Mesenchymal stem cell (in vitro differentiated cells and primary cell): Measurements from ENCODE around the gene LRRC8B.
"Not testable (repeated sequence)": the region's sequence is repeated elsewhere in the genome, so short reads cannot be mapped to it uniquely, and the experiment has no call there.

ENCODE experiments used
- DNase-seq: peaks from one replicate; pipeline ENCODE4 v3.0.0-alpha.2; 2013
- H2AFZ ChIP-seq: one replicate; pipeline ENCODE4 v1.6.1; 2013; ENCODE audit warnings: low read depth, mild to moderate bottlenecking, control low read depth, inconsistent platforms, low read length, moderate library complexity
- H2AK5ac ChIP-seq: 2 replicates; pipeline ENCODE4 v1.6.1; 2013; ENCODE audit warnings: low read length, moderate library complexity, mild to moderate bottlenecking, inconsistent platforms; ENCODE audit not compliant: severe bottlenecking
- H2BK120ac ChIP-seq: one replicate; pipeline ENCODE4 v1.6.1; 2013; ENCODE audit warnings: low read depth, mild to moderate bottlenecking, inconsistent platforms, low read length, moderate library complexity
- H2BK12ac ChIP-seq, 2 experiments: one replicate each; pipeline ENCODE4 v1.6.1; 2013; ENCODE audit warnings: inconsistent platforms in 2 of 2, low read length in 2 of 2, mild to moderate bottlenecking in 2 of 2, moderate library complexity in 2 of 2, control low read depth in 1 of 2
- H2BK15ac ChIP-seq: one replicate; pipeline ENCODE4 v1.6.1; 2013; ENCODE audit warnings: mild to moderate bottlenecking, low read depth, inconsistent platforms; ENCODE audit not compliant: poor library complexity, severe bottlenecking
- H2BK5ac ChIP-seq: 2 replicates; pipeline ENCODE4 v1.6.1; 2013; ENCODE audit warnings: low read depth, mild to moderate bottlenecking, low read length, control low read depth, inconsistent platforms; ENCODE audit not compliant: poor library complexity, severe bottlenecking
- H3K14ac ChIP-seq, 2 experiments: one replicate each; pipeline ENCODE4 v1.6.1; 2013; ENCODE audit warnings: inconsistent platforms in 2 of 2, low read length in 2 of 2, control low read depth in 1 of 2, mild to moderate bottlenecking in 1 of 2, moderate library complexity in 1 of 2
- H3K18ac ChIP-seq, 2 experiments: one replicate each; pipeline ENCODE4 v1.6.1; 2013; ENCODE audit warnings: inconsistent platforms in 2 of 2, low read length in 2 of 2, control low read depth in 1 of 2, low read depth in 1 of 2, mild to moderate bottlenecking in 1 of 2
- H3K23ac ChIP-seq, 2 experiments: one replicate each; pipeline ENCODE4 v1.6.1; 2013; ENCODE audit warnings: inconsistent platforms in 2 of 2, low read length in 2 of 2, mild to moderate bottlenecking in 2 of 2, moderate library complexity in 2 of 2, control low read depth in 1 of 2
- H3K27ac ChIP-seq: 2 replicates; pipeline ENCODE4 v1.5.1; 2013; ENCODE audit warnings: mild to moderate bottlenecking, moderate library complexity, low read length, control low read depth, inconsistent platforms; ENCODE audit not compliant: poor library complexity, severe bottlenecking
- H3K27me3 ChIP-seq, 2 experiments: 2 replicates each; pipeline versions ENCODE4 v1.6.1 to v1.7.0; 2013; ENCODE audit warnings: low read length in 2 of 2, mild to moderate bottlenecking in 2 of 2, moderate library complexity in 2 of 2, control low read depth in 1 of 2, inconsistent platforms in 1 of 2; ENCODE audit not compliant: control insufficient read depth in 1 of 2, insufficient read depth in 1 of 2
- H3K36me3 ChIP-seq, 2 experiments: 2 replicates each; pipeline versions ENCODE4 v1.6.1 to v1.7.0; 2013; ENCODE audit warnings: low read length in 2 of 2, control low read depth in 1 of 2, inconsistent platforms in 1 of 2, low read depth in 1 of 2, mild to moderate bottlenecking in 1 of 2; ENCODE audit not compliant: insufficient read depth in 2 of 2, control insufficient read depth in 1 of 2
- H3K4ac ChIP-seq, 2 experiments: one replicate each; pipeline ENCODE4 v1.6.1; 2013; ENCODE audit warnings: inconsistent platforms in 2 of 2, low read length in 2 of 2, mild to moderate bottlenecking in 2 of 2, moderate library complexity in 2 of 2, control low read depth in 1 of 2, low read depth in 1 of 2
- H3K4me1 ChIP-seq: 2 replicates; pipeline ENCODE4 v1.6.1; 2013; ENCODE audit warnings: low read depth, low read length, control low read depth; ENCODE audit not compliant: control insufficient read depth, insufficient read depth
- H3K4me2 ChIP-seq: 2 replicates; pipeline ENCODE4 v1.6.1; 2013; ENCODE audit warnings: low read length, mild to moderate bottlenecking, inconsistent platforms; ENCODE audit not compliant: poor library complexity, severe bottlenecking
- H3K4me3 ChIP-seq, 2 experiments: 2 replicates each; pipeline versions ENCODE4 v1.5.1 to v1.7.0; 2013; ENCODE audit warnings: low read length in 2 of 2, mild to moderate bottlenecking in 2 of 2, control low read depth in 1 of 2, low read depth in 1 of 2; ENCODE audit not compliant: insufficient read depth in 1 of 2
- H3K79me1 ChIP-seq: replicated peaks from 2 replicates; pipeline ENCODE4 v1.6.1; 2013; ENCODE audit warnings: mild to moderate bottlenecking, control low read depth, low read length, inconsistent platforms; ENCODE audit not compliant: poor library complexity, severe bottlenecking
- H3K9ac ChIP-seq: 2 replicates; pipeline ENCODE4 v1.7.0; 2013; ENCODE audit warnings: mild to moderate bottlenecking, low read length, moderate library complexity
- H3K9me3 ChIP-seq: 2 replicates; pipeline ENCODE4 v1.7.0; 2013; ENCODE audit warnings: mild to moderate bottlenecking, low read length; ENCODE audit not compliant: control insufficient read depth
- H4K8ac ChIP-seq: one replicate; pipeline ENCODE4 v1.6.1; 2013; ENCODE audit warnings: inconsistent platforms, mild to moderate bottlenecking, low read length, moderate library complexity
- H4K91ac ChIP-seq: one replicate; pipeline ENCODE4 v1.6.1; 2013; ENCODE audit warnings: mild to moderate bottlenecking, low read length, inconsistent platforms
- WGBS: methylation state at CpG from one replicate; pipeline ENCODE4 v1.1.7; 2013; ENCODE audit warnings: mixed read lengths; 5-methylcytosine and 5-hydroxymethylcytosine counted together

The LRRC8B gene

DNA sequence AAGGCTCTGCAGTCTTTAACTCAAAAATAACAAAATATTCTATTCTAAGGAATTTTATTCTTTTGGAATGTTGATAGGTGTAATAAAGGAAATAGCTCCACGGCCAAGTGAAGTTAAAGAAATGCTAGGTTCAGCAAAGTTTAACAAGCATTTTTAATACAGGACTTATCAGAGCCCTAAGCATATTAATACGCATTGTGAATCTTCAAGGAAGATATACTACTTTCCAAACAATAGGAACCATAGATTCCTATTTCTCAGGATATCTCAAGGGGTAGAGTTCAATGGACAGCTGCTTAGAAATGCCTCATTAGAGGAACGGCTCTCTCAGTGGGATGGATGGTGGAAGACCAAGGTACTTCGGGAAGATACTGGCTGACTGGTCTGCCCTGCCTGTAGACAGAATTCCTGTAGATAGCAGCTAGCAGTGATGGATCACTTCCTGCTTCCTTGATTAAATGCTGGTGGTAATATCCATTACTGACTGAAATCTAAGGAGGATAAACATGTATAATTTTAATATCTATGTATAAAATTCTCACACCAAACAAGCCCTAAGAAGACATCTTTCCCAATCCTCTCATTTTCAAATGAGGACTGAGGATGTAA is 100.2 kb downstream of the LRRC8B start:
- Histone ChIP-seq H2AK5ac (no peak overlapping the region), H2BK12ac (no peak overlapping the region), H3K79me1 (no peaks in the 10 kb centered on the region), H3K36me3 (no peaks in the 10 kb centered on the region), H3K9me3 (no peaks in the 10 kb centered on the region), H3K4ac (no peak overlapping the region), H2BK15ac (no peak overlapping the region), H2BK5ac (no peak overlapping the region), H3K4me3 (no peak overlapping the region), H3K18ac (no peak overlapping the region), H2BK120ac (no peak overlapping the region), H3K23ac (no peak overlapping the region), H3K9ac (no peak overlapping the region), H3K27ac (no peak overlapping the region), H3K4me1 (no peaks in the 10 kb centered on the region), H3K14ac (no peak overlapping the region), H4K91ac (no peak overlapping the region), H3K27me3 (no peaks in the 10 kb centered on the region), H3K4me2 (no peak overlapping the region), H2AFZ (no peak overlapping the region), H4K8ac (no peak overlapping the region)
- WGBS, result 91% methylated on average over 3 of the region's 4 CpGs
- no peak for DNase-seq

DNA sequence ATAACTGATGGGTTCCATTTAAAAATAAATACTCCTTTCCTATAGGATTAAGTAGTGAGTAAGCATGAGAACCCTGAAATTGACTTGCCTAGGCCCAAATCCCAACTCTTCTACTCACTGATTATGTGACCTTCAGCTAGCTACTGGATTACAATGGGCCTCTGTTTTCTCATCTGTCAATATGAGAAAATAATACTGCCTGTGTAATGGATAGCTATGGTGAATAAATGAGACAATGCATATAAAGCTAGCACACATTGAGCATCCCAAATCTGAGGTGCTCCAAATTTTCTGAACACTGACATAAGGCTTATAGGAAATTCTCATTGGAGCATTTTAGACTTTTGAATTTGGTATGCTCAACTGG is 103.0 kb downstream of the LRRC8B start:
- H3K4me3 ChIP-seq, result no peak overlapping the region
- no peak overlapping the region for H2BK15ac ChIP-seq
- H3K27me3 ChIP-seq, result no peaks in the 10 kb centered on the region
- H3K27ac ChIP-seq, result no peak overlapping the region
- H2BK12ac ChIP-seq, result no peak overlapping the region
- no peak overlapping the region for H3K9ac ChIP-seq
- no peak overlapping the region for H2BK5ac ChIP-seq
- no peak overlapping the region for H2AK5ac ChIP-seq
- DNase-seq, result no peak
- H3K4ac ChIP-seq, result no peak overlapping the region
- H2BK120ac ChIP-seq, result no peak overlapping the region
- H3K79me1 ChIP-seq, result no peaks in the 10 kb centered on the region
- no peaks in the 10 kb centered on the region for H3K36me3 ChIP-seq
- H4K8ac ChIP-seq, result no peak overlapping the region
- peaks cover 5% of the 10 kb centered on the region for H3K4me1 ChIP-seq
- H3K4me2 ChIP-seq, result no peak overlapping the region
- no peak overlapping the region for H4K91ac ChIP-seq
- no peak overlapping the region for H3K14ac ChIP-seq
- H3K18ac ChIP-seq, result no peak overlapping the region
- H3K23ac ChIP-seq, result no peak overlapping the region
- no peak overlapping the region for H2AFZ ChIP-seq
- no peaks in the 10 kb centered on the region for H3K9me3 ChIP-seq

DNA sequence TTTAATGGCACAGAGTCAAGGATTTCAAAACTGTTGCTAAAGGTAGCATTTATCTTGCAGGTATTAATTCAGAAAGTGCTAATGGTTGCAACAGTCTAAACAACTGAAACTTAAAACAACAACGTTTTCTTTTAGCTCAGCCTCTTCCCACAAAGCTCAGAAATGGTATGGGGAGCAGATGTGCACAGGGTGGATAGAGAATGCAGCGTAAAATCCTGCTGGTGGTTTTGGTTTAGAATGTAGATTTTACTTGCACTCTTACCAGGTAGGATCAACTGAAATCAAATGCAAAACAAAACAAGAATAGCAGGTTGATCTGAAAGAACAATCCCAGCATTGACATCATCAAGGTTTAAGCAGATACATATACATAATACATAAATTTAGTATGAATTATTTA is 104.5 kb downstream of the LRRC8B start:
- H2BK12ac ChIP-seq, result no peak overlapping the region
- H2BK5ac ChIP-seq, result no peak overlapping the region
- H3K27ac ChIP-seq, result no peak overlapping the region
- H2BK15ac ChIP-seq, result no peak overlapping the region
- no peak overlapping the region for H2AFZ ChIP-seq
- H4K8ac ChIP-seq, result no peak overlapping the region
- H3K9me3 ChIP-seq, result no peaks in the 10 kb centered on the region
- H4K91ac ChIP-seq, result no peak overlapping the region
- WGBS, result no CpG with 5 or more reads among the region's 2 CpGs
- no peak overlapping the region for H3K4me2 ChIP-seq
- H3K27me3 ChIP-seq, result no peaks in the 10 kb centered on the region
- no peak overlapping the region for H3K23ac ChIP-seq
- H3K18ac ChIP-seq, result no peak overlapping the region
- no peak overlapping the region for H3K4ac ChIP-seq
- DNase-seq, result no peak
- peaks cover 7% of the 10 kb centered on the region for H3K4me1 ChIP-seq
- H3K36me3 ChIP-seq, result no peaks in the 10 kb centered on the region
- no peak overlapping the region for H2BK120ac ChIP-seq
- no peak overlapping the region for H2AK5ac ChIP-seq
- no peak overlapping the region for H3K14ac ChIP-seq
- no peak overlapping the region for H3K4me3 ChIP-seq
- peaks cover 3% of the 10 kb centered on the region for H3K79me1 ChIP-seq
- H3K9ac ChIP-seq, result no peak overlapping the region

DNA sequence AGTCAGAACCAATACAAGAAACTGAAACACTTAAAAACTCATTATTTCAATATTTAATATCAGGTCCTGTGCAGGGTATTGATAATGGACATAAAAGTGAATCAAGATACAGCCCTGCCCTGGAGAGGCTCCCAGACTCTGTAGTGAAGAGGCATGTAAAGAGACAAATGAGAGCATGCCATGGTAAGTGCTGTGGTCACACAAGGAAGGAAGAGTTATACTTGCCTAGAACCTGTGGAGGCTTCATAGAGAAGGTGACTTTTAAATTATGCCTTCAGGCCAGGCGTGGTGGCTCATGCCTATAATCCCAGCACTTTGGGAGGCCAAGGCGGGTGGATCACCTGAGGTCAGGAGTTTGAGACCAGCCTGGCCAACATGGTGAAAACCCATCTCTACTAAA is 105.0 kb downstream of the LRRC8B start:
- H2BK120ac ChIP-seq, H2BK15ac ChIP-seq, H3K79me1 ChIP-seq, H3K27me3 ChIP-seq, DNase-seq, H4K8ac ChIP-seq, H3K14ac ChIP-seq, H2BK5ac ChIP-seq, H2AK5ac ChIP-seq, H3K36me3 ChIP-seq, H3K4me3 ChIP-seq, H3K27ac ChIP-seq, H4K91ac ChIP-seq, H3K4me1 ChIP-seq, H3K9me3 ChIP-seq, H3K9ac ChIP-seq, H2AFZ ChIP-seq, H3K4me2 ChIP-seq, H3K4ac ChIP-seq, H3K23ac ChIP-seq, H3K18ac ChIP-seq, H2BK12ac ChIP-seq: not testable (repeated sequence)
- 95% methylated on average over 2 of the region's 2 CpGs for WGBS
